Panc1 (cell line): ENCODE data around the gene ARID5A. TPM values are rescaled to one million over a fixed set of nuclear protein-coding genes. Genes with fewer than 3 reads are reported as not detected.

Source experiments
- ATAC-seq: fragments of 200-7000 bp; cut with Tn5 transposase; 2 replicates; pipeline ENCODE4 v1.9.1; 2020; ENCODE audit warnings: mild to moderate bottlenecking, moderate library complexity
- BruUV-seq: library from RNA; stranded (reverse); fragments of 400-500 nt; replicated peaks from 2 replicates; lab custom pipeline; 2021; lab: Mats Ljungman, UMichigan
- CTCF ChIA-PET: fragments of 300-600 bp; sonication (Branson Sonifier 250); formaldehyde crosslinking; loops from one replicate; lab custom pipeline; 2022; ENCODE audit warnings: antibody characterized with exemption; lab: Charles Lee
- POLR2A ChIA-PET: fragments of 300-600 bp; sonication (Branson Sonifier 250); formaldehyde crosslinking; loops from one replicate; lab custom pipeline; 2022; ENCODE audit warnings: antibody characterized with exemption; lab: Charles Lee
- DNase-seq: peaks from one replicate; pipeline ENCODE4 v3.0.0-alpha.2; 2010; ENCODE audit warnings: low read depth, low spot score
- H3K27ac ChIP-seq: 2 replicates; pipeline ENCODE4 v1.5.1; 2011; ENCODE audit warnings: mild to moderate bottlenecking, low read length, inconsistent platforms
- H3K27me3 ChIP-seq: fragments of 200-500 bp; sonication (Bioruptor generic); 2 replicates; pipeline ENCODE4 v1.6.0; 2014; ENCODE audit warnings: low read length, inconsistent platforms; ENCODE audit not compliant: control insufficient read depth, insufficient read depth
- H3K36me3 ChIP-seq: fragments of 200-500 bp; sonication (Bioruptor generic); 2 replicates; pipeline ENCODE4 v1.5.1; 2014; ENCODE audit warnings: inconsistent platforms, mild to moderate bottlenecking, low read length, moderate library complexity; ENCODE audit not compliant: control insufficient read depth, insufficient read depth
- H3K4me1 ChIP-seq: 2 replicates; pipeline ENCODE4 v1.5.1; 2011; ENCODE audit warnings: inconsistent platforms, mild to moderate bottlenecking, low read length, moderate library complexity; ENCODE audit not compliant: control insufficient read depth, insufficient read depth
- H3K4me3 ChIP-seq, 2 experiments: 2 replicates each; pipeline ENCODE4 v1.5.1; 2011 to 2012; ENCODE audit warnings: low read depth in 2 of 2, low read length in 2 of 2, mild to moderate bottlenecking in 2 of 2, inconsistent platforms in 1 of 2, moderate library complexity in 1 of 2
- H3K9me3 ChIP-seq: fragments of 200-500 bp; sonication (Bioruptor generic); 2 replicates; pipeline ENCODE4 v1.5.1; 2014; ENCODE audit warnings: low read depth, mild to moderate bottlenecking, inconsistent platforms, low read length, moderate library complexity; ENCODE audit not compliant: control insufficient read depth, insufficient read depth
- POLR2AphosphoS5 ChIP-seq: IDR thresholded peaks from 2 replicates; pipeline ENCODE4 v1.6.1; 2012; ENCODE audit warnings: mild to moderate bottlenecking, low read depth, low read length, moderate library complexity
- SIN3A ChIP-seq: IDR thresholded peaks from 2 replicates; pipeline ENCODE4 v1.6.1; 2012; ENCODE audit warnings: low read depth, mild to moderate bottlenecking, low read length, moderate library complexity, borderline replicate concordance; ENCODE audit not compliant: insufficient read depth
- TCF7L2 ChIP-seq: IDR thresholded peaks from 2 replicates; pipeline ENCODE4 v1.6.1; 2011; ENCODE audit warnings: mild to moderate bottlenecking, low read depth, low read length, inconsistent platforms
- in situ Hi-C: cut with HindIII; loops from 2 replicates; pipeline ENCODE4 v1.10.0; 2016; ENCODE audit warnings: low sequenced_read_pairs, low pct_unique_long_range_greater_than_20kb
- intact Hi-C: fragments of 100-400 bp; cut with micrococcal nuclease; formaldehyde crosslinking; loops from one replicate; pipeline ENCODE4 v1.10.0; 2022; ENCODE audit not compliant: unreplicated experiment
- total RNA-seq: library from RNA; stranded (reverse); gene quantifications from one replicate; pipeline ENCODE4 v1.2.1, GENCODE V29; 2021; ENCODE audit not compliant: unreplicated experiment
- TF ChIP-seq, protein P1 (sequence below): fragments of 450-650 bp; IDR thresholded peaks from 2 replicates; pipeline ENCODE4 v1.5.1; 2017; ENCODE audit warnings: mild to moderate bottlenecking
- TF ChIP-seq, protein P2 (sequence below), 2 experiments: IDR thresholded peaks; 2 replicates each; pipeline ENCODE4 v1.6.1; 2011 to 2012; ENCODE audit warnings: low read depth in 2 of 2, control low read depth in 1 of 2, low read length in 1 of 2, mild to moderate bottlenecking in 1 of 2, moderate library complexity in 1 of 2; ENCODE audit not compliant: insufficient read depth in 1 of 2

The ARID5A gene
- total RNA-seq, 1 experiment from 2014 or later, result 19.3 TPM

DNA sequence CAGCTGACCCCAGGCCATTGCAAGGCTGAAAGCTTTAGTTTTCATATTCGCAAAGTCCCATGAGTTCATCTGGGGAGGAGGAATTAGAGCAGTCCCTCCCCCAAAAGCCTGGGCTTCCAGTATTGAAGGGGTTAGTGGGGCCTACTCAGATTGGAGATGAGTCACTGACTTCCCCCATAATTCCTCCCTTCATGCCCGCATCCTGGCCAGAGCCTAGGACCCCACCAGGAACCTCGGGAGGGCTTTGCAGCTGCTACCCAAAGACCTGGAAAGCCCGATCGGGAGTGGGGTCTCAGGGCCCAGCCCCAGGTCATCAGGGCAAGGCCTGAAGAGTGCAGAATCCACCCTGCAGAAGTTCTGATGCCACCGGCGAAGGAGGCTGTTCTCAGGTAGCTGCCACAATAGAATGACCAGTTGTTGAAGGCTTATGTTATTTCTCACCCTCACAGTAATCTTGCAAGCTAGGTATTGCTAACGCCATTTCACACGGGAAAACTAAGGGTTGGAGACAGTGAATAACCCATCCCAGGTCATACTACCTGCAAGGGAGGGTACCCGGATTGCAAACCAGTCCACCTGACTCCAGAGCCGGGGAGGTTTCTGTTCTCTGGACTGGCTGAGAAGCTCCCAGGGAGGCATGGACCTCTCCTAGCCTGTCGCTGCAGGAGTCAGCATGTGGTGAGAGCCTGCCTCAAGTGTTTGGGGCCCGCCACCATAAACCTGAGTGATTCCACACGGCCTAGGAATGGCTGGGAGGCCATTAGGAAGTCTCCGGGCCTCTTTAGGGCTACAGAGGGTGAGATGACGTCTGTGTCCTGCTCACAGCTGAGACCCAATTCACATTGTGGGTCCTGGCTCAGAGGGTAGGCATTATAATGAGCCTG, 5.8 kb upstream of the ARID5A start:
- DNase-seq (no peak), ATAC-seq (no peak)
- Histone ChIP-seq H3K27ac (no peak overlapping the region), H3K4me3 (no peak overlapping the region), H3K9me3 (no peaks in the 10 kb centered on the region), H3K27me3 (no peaks in the 10 kb centered on the region), H3K4me1 (peaks cover 56% of the 10 kb centered on the region), H3K36me3 (no peaks in the 10 kb centered on the region)
- BruUV-seq, result no TSS peak
- intact Hi-C loops, result no loop called here
- ChIA-PET POLR2A (interaction anchor here (0.9 kb wide), 1 partner anchor 118 kb away, joined by 3 read pairs; no protein-coding TSS in a partner anchor), CTCF (no interaction called here)
- in situ Hi-C loops, result no loop called here
- TF ChIP-seq, protein P1, sequence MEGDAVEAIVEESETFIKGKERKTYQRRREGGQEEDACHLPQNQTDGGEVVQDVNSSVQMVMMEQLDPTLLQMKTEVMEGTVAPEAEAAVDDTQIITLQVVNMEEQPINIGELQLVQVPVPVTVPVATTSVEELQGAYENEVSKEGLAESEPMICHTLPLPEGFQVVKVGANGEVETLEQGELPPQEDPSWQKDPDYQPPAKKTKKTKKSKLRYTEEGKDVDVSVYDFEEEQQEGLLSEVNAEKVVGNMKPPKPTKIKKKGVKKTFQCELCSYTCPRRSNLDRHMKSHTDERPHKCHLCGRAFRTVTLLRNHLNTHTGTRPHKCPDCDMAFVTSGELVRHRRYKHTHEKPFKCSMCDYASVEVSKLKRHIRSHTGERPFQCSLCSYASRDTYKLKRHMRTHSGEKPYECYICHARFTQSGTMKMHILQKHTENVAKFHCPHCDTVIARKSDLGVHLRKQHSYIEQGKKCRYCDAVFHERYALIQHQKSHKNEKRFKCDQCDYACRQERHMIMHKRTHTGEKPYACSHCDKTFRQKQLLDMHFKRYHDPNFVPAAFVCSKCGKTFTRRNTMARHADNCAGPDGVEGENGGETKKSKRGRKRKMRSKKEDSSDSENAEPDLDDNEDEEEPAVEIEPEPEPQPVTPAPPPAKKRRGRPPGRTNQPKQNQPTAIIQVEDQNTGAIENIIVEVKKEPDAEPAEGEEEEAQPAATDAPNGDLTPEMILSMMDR, result no peak
- TF ChIP-seq SIN3A (no peak), TCF7L2 (no peak), POLR2AphosphoS5 (no peak)
- TF ChIP-seq, protein P2, sequence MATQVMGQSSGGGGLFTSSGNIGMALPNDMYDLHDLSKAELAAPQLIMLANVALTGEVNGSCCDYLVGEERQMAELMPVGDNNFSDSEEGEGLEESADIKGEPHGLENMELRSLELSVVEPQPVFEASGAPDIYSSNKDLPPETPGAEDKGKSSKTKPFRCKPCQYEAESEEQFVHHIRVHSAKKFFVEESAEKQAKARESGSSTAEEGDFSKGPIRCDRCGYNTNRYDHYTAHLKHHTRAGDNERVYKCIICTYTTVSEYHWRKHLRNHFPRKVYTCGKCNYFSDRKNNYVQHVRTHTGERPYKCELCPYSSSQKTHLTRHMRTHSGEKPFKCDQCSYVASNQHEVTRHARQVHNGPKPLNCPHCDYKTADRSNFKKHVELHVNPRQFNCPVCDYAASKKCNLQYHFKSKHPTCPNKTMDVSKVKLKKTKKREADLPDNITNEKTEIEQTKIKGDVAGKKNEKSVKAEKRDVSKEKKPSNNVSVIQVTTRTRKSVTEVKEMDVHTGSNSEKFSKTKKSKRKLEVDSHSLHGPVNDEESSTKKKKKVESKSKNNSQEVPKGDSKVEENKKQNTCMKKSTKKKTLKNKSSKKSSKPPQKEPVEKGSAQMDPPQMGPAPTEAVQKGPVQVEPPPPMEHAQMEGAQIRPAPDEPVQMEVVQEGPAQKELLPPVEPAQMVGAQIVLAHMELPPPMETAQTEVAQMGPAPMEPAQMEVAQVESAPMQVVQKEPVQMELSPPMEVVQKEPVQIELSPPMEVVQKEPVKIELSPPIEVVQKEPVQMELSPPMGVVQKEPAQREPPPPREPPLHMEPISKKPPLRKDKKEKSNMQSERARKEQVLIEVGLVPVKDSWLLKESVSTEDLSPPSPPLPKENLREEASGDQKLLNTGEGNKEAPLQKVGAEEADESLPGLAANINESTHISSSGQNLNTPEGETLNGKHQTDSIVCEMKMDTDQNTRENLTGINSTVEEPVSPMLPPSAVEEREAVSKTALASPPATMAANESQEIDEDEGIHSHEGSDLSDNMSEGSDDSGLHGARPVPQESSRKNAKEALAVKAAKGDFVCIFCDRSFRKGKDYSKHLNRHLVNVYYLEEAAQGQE (IDR thresholded peaks at IDR 0.05; ENCODE audit: insufficient read depth in 1 of 2, low read depth in 2 of 2, low read length in 1 of 2), result no peak

DNA sequence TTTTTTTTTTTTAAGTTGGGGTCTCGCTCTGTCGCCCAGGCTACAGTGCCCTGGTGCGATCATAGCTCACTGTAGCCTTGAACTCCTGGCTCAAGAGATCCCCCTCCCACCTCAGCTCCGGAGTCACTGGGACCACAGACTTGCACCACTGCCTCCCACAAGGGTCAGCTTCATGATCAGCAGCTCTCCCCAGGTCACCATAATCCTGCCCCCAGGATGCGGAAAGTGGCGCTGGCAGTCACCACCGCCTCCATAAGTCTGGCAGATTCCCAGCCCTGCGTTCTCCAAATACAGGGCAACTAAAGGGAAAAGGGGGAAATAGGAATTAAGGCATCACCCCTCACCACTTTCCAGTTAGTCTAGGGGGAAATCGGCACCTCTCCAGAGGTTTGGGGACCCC, 5.2 kb upstream of the ARID5A start:
- TF ChIP-seq SIN3A, result no peak
- TF ChIP-seq, protein P1, result no peak
- no peak for TF ChIP-seq POLR2AphosphoS5
- TF ChIP-seq TCF7L2, result no peak
- TF ChIP-seq, protein P2 (IDR thresholded peaks at IDR 0.05; ENCODE audit: insufficient read depth in 1 of 2, low read depth in 2 of 2, low read length in 1 of 2), result no peak
- Histone ChIP-seq H3K36me3 (no peaks in the 10 kb centered on the region), H3K4me3 (peak overlapping the region in 1 of 2 experiments; percentile 51; a peak in 2 of 4 replicates), H3K9me3 (no peaks in the 10 kb centered on the region), H3K27me3 (no peaks in the 10 kb centered on the region), H3K27ac (peak overlapping the region; percentile 77; the same call in 1 of the 2 replicates), H3K4me1 (peaks cover 63% of the 10 kb centered on the region)
- DNase-seq (no peak), ATAC-seq (no peak)
- ChIA-PET POLR2A (interaction anchor here (0.9 kb wide), 1 partner anchor 118 kb away, joined by 3 read pairs; no protein-coding TSS in a partner anchor), CTCF (interaction anchor here (0.7 kb wide), 1 partner anchor 120 kb away, joined by 3 read pairs; no protein-coding TSS in a partner anchor)
- in situ Hi-C loops (no loop called here), intact Hi-C loops (no loop called here)
- no TSS peak for BruUV-seq
